CD14-positive monocyte (primary cell): Measurements from ENCODE around the gene MIB1. TPM values are rescaled to one million over a fixed set of nuclear protein-coding genes. Genes with fewer than 3 reads are reported as not detected.
A peak's percentile ranks its signal among the peaks of the same experiment; 100 is the strongest.

Experiments
- DNase-seq, 3 donors: peaks; one replicate each; pipeline ENCODE4 v3.0.0-alpha.2; 2011 to 2022
- H2AFZ ChIP-seq: 2 replicates; pipeline ENCODE4 v1.6.0; 2012; ENCODE audit warnings: mild to moderate bottlenecking, low read depth, low read length, inconsistent platforms; ENCODE audit not compliant: insufficient read depth, poor library complexity, severe bottlenecking
- H3K27ac ChIP-seq, 2 donors: 1 replicate in 1 of 2; 2 replicates in 1 of 2; pipeline ENCODE4 v1.5.1; 2012 to 2013; ENCODE audit warnings: low read length in 2 of 2, control low read depth in 1 of 2, inconsistent platforms in 1 of 2, low read depth in 1 of 2, mild to moderate bottlenecking in 1 of 2
- H3K27me3 ChIP-seq, 2 donors: one replicate each; pipeline versions ENCODE4 v1.6.0 to v1.6.1; 2011 to 2013; ENCODE audit warnings: low read length in 2 of 2; ENCODE audit not compliant: control insufficient read depth in 2 of 2, insufficient read depth in 2 of 2
- H3K36me3 ChIP-seq, 2 donors: replicated peaks in 1 of 2; 1 replicate in 1 of 2; 2 replicates in 1 of 2; pipeline versions ENCODE4 v1.5.1 to v1.6.1; 2012 to 2013; ENCODE audit warnings: low read length in 2 of 2, control low read depth in 1 of 2, inconsistent platforms in 1 of 2, mild to moderate bottlenecking in 1 of 2; ENCODE audit not compliant: insufficient read depth in 2 of 2, control insufficient read depth in 1 of 2
- H3K4me1 ChIP-seq, 2 donors: 1 replicate in 1 of 2; 2 replicates in 1 of 2; pipeline versions ENCODE4 v1.5.1 to v1.6.1; 2012 to 2013; ENCODE audit warnings: low read length in 2 of 2, control low read depth in 1 of 2, inconsistent platforms in 1 of 2, mild to moderate bottlenecking in 1 of 2, moderate library complexity in 1 of 2; ENCODE audit not compliant: insufficient read depth in 2 of 2, control insufficient read depth in 1 of 2
- H3K4me2 ChIP-seq: replicated peaks from 2 replicates; pipeline ENCODE3; 2012; ENCODE audit warnings: low read length, moderate library complexity, mild to moderate bottlenecking; ENCODE audit not compliant: poor library complexity, severe bottlenecking; ENCODE audit errors: extremely low read depth
- H3K4me3 ChIP-seq, 3 experiments: fragments of 200-600 bp in 1 of 3; sonication (generic) in 1 of 3; replicated peaks in 1 of 3; 1 replicate in 2 of 3; 2 replicates in 1 of 3; pipeline ENCODE4 v1.5.1; 2011 to 2013; ENCODE audit warnings: low read length in 3 of 3, mild to moderate bottlenecking in 3 of 3, control low read depth in 2 of 3, low read depth in 2 of 3, inconsistent platforms in 1 of 3, moderate library complexity in 1 of 3
- H3K79me2 ChIP-seq: 2 replicates; pipeline ENCODE4 v1.6.0; 2012; ENCODE audit warnings: mild to moderate bottlenecking, control low read depth, inconsistent platforms, low read length, moderate library complexity; ENCODE audit not compliant: insufficient read depth
- H3K9ac ChIP-seq: 2 replicates; pipeline ENCODE4 v1.6.0; 2017; ENCODE audit warnings: low read length, mild to moderate bottlenecking; ENCODE audit not compliant: insufficient read depth, poor library complexity, severe bottlenecking
- H3K9me3 ChIP-seq, 2 donors: replicated peaks in 1 of 2; 1 replicate in 1 of 2; 2 replicates in 1 of 2; pipeline versions ENCODE4 v1.5.1 to v1.6.1; 2012 to 2013; ENCODE audit warnings: low read length in 2 of 2, control low read depth in 1 of 2; ENCODE audit not compliant: control insufficient read depth in 1 of 2, insufficient read depth in 1 of 2
- H4K20me1 ChIP-seq: 2 replicates; pipeline ENCODE4 v1.6.0; 2012; ENCODE audit warnings: mild to moderate bottlenecking, low read length, control low read depth, moderate library complexity; ENCODE audit not compliant: insufficient read depth
- H3K27ac Mint-ChIP-seq, 7 donors: one replicate each; pipeline ENCODE4 v1.8.0; 2020; ENCODE audit warnings: mild to moderate bottlenecking in 7 of 7, mixed read lengths in 7 of 7, moderate library complexity in 6 of 7, inconsistent platforms in 2 of 7
- H3K27me3 Mint-ChIP-seq, 3 donors: one replicate each; pipeline ENCODE4 v1.8.0; 2021 to 2022; ENCODE audit warnings: low read depth in 3 of 3, mild to moderate bottlenecking in 3 of 3, mixed read lengths in 3 of 3, moderate library complexity in 3 of 3, inconsistent platforms in 1 of 3
- H3K36me3 Mint-ChIP-seq, 2 donors: one replicate each; pipeline ENCODE4 v1.8.0; 2020; ENCODE audit warnings: mixed read lengths in 2 of 2, inconsistent platforms in 1 of 2, mild to moderate bottlenecking in 1 of 2
- H3K4me1 Mint-ChIP-seq: one replicate; pipeline ENCODE4 v1.8.0; 2020; ENCODE audit warnings: mild to moderate bottlenecking, mixed read lengths
- H3K4me3 Mint-ChIP-seq, 2 donors: one replicate each; pipeline ENCODE4 v1.8.0; 2020; ENCODE audit warnings: mild to moderate bottlenecking in 2 of 2, mixed read lengths in 2 of 2, moderate library complexity in 1 of 2
- H3K9me3 Mint-ChIP-seq, 7 donors: one replicate each; pipeline ENCODE4 v1.8.0; 2020 to 2022; ENCODE audit warnings: mixed read lengths in 7 of 7, mild to moderate bottlenecking in 6 of 7, moderate library complexity in 6 of 7, inconsistent platforms in 2 of 7
- WGBS: methylation state at CpG from one replicate; pipeline ENCODE4 v1.1.5; 2013; ENCODE audit warnings: missing lambda C conversion rate; ENCODE audit not compliant: insufficient coverage; 5-methylcytosine and 5-hydroxymethylcytosine counted together
- intact Hi-C, 2 donors: fragments of 100-400 bp; cut with micrococcal nuclease; formaldehyde crosslinking; loops; one replicate each; pipeline versions ENCODE4 v1.15.0 to v1.15.1; 2023
- polyA plus RNA-seq, 3 donors: library from polyadenylated mRNA; depleted of rRNA in 1 of 3; unstranded in 2 of 3; stranded (reverse) in 1 of 3; fragments of 300-500 nt in 2 of 3; fragments of >200 nt in 1 of 3; fragmentation: Illumina TruSeq in 2 of 3; gene quantifications; 1 replicate in 2 of 3; 2 replicates in 1 of 3; pipeline ENCODE4 v1.2.3, GENCODE V29; 2012 to 2021
- TF ChIP-seq, protein P1 (sequence below): fragments of 200-600 bp; IDR thresholded peaks from one replicate; pipeline ENCODE4 v1.8.0; 2022; ENCODE audit warnings: antibody characterized with exemption, mild to moderate bottlenecking

MIB1 gene
- polyA plus RNA-seq, 3 donors: 5.7 to 8.5 (median 7.8) TPM

DNA sequence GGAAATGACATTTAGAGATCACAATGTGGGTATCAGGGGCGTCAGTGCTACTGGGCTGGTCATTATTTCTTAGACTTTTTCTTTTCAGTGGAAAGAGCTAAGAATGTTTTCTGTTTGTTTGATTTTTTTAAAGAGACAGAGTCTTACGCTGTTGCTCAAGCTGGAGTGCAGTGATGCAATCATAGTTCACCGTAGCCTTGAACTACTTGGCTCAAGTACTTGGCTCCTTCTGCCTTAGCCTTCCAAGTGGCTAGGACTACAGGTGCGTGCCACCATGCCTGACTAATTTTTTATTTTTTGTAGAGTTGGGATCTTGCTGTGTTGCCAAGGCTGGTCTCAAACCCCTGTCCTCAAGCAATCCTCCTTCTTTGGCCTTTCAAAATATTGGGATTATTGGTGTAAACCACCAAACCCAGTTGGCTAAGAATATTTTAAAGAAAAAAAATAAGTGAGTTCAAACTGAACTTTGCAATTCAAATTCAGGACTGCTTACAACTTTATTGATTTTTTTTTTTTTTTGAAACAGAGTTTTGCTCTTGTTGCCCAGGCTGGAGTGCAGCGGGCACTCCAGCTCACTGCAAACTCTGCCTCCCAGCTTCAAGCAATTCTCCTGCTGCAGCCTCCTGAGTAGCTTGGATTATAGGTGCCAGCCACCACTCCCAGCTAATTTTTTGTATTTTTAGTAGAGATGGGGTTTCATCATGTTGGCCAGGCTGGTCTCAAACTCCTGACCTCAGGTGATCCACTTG, 154.2 kb downstream of the MIB1 start:
- Histone ChIP-seq H3K4me3 (no peak overlapping the region), H3K79me2 (no peaks in the 10 kb centered on the region), H3K9me3 (no peaks in the 10 kb centered on the region), H4K20me1 (no peaks in the 10 kb centered on the region), H3K36me3 (no peaks in the 10 kb centered on the region), H2AFZ (no peak overlapping the region), H3K9ac (no peak overlapping the region), H3K4me1 (no peaks in the 10 kb centered on the region), H3K27ac (no peak overlapping the region), H3K27me3 (peaks cover 0 to 4% of the 10 kb centered on the region in 2 donors), H3K4me2 (no peak overlapping the region)
- Mint-ChIP-seq H3K27ac (no peak overlapping the region), H3K27me3 (peaks cover 6 to 15% (median 9%) of the 10 kb centered on the region in 3 donors), H3K4me3 (no peak overlapping the region), H3K9me3 (peaks cover 0 to 7% (median 3%) of the 10 kb centered on the region in 7 donors), H3K36me3 (no peaks in the 10 kb centered on the region), H3K4me1 (peaks cover 9% of the 10 kb centered on the region)
- TF ChIP-seq, protein P1, sequence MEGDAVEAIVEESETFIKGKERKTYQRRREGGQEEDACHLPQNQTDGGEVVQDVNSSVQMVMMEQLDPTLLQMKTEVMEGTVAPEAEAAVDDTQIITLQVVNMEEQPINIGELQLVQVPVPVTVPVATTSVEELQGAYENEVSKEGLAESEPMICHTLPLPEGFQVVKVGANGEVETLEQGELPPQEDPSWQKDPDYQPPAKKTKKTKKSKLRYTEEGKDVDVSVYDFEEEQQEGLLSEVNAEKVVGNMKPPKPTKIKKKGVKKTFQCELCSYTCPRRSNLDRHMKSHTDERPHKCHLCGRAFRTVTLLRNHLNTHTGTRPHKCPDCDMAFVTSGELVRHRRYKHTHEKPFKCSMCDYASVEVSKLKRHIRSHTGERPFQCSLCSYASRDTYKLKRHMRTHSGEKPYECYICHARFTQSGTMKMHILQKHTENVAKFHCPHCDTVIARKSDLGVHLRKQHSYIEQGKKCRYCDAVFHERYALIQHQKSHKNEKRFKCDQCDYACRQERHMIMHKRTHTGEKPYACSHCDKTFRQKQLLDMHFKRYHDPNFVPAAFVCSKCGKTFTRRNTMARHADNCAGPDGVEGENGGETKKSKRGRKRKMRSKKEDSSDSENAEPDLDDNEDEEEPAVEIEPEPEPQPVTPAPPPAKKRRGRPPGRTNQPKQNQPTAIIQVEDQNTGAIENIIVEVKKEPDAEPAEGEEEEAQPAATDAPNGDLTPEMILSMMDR: no peak
- WGBS: 37% methylated on average over 3 of the region's 5 CpGs
- DNase-seq: no peak
- intact Hi-C loops: no loop called here

DNA sequence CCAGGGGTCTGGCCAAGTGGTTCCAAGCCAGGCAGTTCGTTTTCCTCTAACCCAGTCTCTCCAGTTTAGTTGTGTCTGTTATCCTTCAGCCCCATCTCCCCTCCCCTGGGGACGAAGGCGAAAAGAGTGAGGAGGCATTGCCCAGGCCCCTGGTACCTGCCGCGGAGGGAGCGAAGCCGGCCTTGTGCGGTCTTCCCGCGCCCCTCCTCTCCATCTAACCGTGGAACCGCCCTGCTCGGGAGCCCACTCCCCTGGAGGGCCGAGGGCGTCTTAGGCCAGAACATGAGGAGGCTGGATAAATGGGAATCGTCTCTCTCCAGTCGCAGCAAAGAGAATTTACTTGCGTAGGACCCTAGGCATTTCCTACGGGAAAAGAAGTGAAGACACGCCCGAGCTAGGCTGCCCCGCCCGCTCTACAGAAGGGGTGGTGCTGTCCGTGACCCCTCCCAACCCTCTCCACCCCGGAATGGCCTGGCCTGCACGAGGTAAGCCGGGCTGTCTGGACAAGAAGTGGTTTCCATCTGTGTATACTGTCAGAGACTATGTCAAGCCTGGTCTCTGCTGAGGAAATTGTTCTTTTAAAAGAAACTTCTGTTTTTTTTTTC, 156.2 kb downstream of the MIB1 start:
- Mint-ChIP-seq H3K36me3 (no peaks in the 10 kb centered on the region), H3K27ac (no peak overlapping the region), H3K27me3 (peaks cover 10 to 15% (median 12%) of the 10 kb centered on the region in 3 donors), H3K4me3 (peak overlapping the region in 1 of 2 donors; percentile 35), H3K9me3 (peaks cover 0 to 3% (median 0%) of the 10 kb centered on the region in 7 donors), H3K4me1 (peaks cover 9% of the 10 kb centered on the region)
- 54% methylated on average over 10 of the region's 27 CpGs for WGBS
- H3K9me3 ChIP-seq: no peaks in the 10 kb centered on the region
- no peaks in the 10 kb centered on the region for H4K20me1 ChIP-seq
- H3K27me3 ChIP-seq: peaks cover 0 to 4% of the 10 kb centered on the region in 2 donors
- H3K79me2 ChIP-seq: no peaks in the 10 kb centered on the region
- no peak overlapping the region for H3K4me3 ChIP-seq
- no peak for DNase-seq
- H3K27ac ChIP-seq: no peak overlapping the region
- H3K4me2 ChIP-seq: no peak overlapping the region
- no peaks in the 10 kb centered on the region for H3K36me3 ChIP-seq
- intact Hi-C loops: no loop called here
- TF ChIP-seq, protein P1: no peak
- H3K4me1 ChIP-seq: no peaks in the 10 kb centered on the region
- peak overlapping the region; percentile 62 for H2AFZ ChIP-seq
- H3K9ac ChIP-seq: peak overlapping the region; percentile 2
